EH (cell line): Measurements from ENCODE around the gene MAP2K2.

Source experiments
- DNase-seq: peaks from one replicate; pipeline ENCODE4 v3.0.0-alpha.2; 2015; ENCODE audit warnings: low read depth

The MAP2K2 gene

DNA sequence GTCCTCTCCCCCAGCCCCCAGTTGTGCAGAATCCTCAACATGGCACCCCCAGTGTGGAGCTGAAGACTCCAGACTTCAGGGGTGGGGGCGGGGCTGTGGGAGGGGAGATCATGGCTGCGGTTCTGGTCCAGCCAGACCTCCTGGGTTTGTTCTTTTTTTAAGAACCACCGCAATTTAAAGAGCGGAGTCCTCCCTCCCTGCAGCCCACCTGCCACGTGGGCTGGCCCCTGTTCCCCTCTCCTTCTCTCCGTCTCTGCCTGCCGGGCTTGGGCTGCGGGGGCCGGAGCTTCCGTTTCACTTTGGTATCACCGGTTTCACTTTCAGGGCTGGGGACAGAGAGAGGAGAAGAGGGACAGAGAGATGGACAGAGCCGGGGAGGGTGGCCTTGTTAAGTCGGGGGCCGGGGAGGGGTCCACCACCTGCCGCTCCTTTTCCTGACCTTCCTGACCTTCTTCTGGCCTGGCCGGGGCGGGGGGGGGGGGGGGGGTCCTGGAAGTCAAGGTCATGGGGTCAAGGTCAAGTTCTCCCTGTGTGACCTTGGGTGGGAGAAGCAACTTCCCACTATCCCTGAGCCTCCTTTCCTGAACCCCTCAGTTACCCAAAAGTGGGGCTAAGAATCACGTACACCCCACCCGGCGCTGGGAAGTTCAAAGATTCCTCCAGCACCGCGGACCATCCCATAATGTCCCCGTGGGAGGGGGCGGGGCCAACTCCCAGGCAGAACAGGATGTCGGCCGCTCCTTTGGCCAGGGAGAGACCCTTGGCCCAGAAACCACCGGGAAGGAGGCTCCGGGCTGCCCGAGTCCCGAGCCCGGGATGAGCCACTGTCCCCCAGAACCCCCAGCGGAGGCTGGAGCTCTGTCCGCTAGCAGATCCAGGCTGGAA is 45.9 kb downstream of the MAP2K2 start:
- peak; percentile 59 for DNase-seq

DNA sequence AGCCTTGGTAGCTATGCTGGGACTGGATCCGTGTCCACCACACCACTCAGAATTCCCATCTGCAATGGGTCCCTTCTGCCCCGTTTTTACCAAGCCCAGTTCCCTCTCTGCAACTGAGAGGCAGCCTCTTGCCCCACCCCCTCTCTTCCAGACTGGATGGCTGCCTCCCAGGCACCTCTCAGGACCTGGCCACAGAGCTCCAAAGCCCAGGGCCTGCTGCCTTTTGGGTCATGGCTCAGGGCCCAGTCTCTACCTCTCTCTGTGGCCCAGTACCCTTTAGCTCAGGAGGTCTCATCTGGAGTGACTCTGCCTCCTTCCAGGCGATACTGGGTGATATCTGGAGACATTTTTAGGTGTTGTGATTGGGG is 46.9 kb downstream of the MAP2K2 start:
- DNase-seq = no peak

DNA sequence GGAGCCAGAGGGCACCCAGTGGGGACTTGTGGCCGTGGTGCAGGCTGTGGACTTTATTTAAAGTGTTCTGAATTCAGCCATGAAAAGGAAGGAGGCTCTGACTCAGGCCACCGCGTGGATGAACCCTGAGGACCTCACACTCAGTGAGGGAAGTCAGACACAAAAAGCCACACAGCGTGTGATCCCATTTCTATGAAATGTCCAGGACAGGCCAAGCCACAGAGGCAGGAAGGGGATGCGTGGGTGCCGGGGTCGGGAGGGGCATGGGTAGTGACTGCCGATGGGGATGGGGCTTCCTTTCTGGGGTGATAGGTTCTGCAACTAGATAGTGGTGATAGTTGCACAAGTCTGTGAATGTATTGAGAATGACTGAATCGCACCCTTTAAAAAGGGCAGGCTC is 48.5 kb downstream of the MAP2K2 start:
- peak; percentile 26 for DNase-seq

DNA sequence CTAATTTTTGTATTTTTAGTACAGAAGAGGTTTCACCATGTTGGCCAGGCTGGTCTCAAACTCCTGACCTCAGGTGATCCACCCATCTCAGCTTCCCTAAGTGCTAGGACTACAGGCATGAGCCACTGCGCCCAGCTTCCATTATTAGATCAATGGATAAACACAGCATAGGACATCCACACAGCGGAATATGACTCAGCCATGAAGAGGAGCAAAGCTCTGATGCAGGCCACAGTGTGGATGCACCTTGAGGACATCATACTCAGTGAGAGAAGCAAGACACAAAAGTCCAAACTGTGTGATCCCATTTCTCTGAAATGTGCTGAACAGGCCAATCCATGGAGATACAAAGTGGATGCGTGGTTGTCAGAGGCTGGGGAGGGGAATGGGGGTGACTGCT is 52.3 kb downstream of the MAP2K2 start:
- DNase-seq = no peak

DNA sequence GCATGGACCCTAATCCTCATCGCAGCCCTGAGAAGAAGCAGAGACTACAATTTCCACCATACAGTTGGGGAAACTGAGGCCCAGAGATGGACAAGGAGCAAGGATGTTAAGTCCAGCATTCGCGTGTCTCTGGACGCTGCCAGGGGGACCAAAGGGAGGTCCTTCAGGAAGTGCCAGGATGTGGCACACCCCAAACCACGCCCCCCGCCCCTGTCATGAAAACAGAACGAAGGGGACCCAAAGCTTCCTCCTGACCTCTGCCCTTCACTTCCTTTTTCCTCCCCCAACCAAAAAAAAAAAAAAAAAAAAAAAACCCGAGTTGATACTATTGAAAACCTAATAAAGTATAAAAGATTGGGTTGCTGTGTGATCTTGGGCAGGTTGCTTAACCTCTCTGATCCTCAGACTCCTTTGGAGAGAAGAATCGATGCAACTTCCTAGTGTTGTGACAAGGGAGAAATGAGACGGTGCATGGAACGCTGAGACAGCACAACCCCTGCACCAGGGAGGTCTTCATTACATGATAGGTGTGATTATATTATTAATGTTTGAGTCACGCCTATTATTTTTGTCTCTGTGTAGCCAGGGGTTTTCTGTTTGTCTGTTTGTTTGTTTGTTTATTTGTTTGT is 54.5 kb downstream of the MAP2K2 start:
- no peak for DNase-seq

DNA sequence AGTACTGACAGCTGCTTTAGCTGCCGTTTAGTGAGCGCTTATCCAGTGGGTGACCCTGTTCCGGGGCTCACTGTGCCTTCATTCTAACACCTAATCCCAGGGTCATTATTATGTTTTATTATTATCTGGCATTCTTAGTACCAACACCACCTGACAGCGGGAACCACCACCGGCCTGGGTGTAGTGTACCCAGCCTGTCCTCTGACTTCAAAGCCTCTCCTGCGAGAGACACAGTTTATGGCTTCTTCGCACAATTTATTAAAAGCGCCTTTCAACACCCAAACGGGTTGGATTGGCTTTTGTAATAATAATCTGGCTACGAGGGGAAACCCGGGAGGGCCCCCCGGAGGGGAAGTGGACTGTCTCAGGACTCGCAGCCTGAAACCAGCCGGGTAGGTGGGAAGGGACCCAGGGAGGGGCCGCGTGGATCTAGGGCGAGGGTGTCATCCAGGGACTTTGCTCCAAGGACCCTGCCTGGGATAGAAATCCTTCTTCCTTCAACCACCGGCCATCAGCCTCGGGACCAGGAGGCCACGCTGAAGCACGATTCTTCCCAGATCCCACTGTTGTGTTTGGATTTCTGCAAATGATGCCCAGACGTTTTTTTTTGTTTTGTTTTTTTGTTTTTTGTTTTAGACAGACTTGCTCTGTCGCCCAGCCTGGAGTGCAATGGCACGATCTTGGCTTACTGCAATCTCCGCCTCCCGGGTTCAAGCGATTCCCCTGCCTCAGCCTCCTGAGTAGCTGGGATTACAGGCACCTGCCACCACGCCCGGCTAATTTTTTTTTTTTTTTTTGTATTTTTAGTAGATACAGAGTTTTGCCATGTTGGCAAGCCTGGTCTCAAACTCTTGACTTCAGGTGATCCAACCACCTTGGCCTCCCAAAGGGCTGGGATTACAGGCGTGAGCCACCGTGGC is 55.6 kb downstream of the MAP2K2 start:
- no peak for DNase-seq

DNA sequence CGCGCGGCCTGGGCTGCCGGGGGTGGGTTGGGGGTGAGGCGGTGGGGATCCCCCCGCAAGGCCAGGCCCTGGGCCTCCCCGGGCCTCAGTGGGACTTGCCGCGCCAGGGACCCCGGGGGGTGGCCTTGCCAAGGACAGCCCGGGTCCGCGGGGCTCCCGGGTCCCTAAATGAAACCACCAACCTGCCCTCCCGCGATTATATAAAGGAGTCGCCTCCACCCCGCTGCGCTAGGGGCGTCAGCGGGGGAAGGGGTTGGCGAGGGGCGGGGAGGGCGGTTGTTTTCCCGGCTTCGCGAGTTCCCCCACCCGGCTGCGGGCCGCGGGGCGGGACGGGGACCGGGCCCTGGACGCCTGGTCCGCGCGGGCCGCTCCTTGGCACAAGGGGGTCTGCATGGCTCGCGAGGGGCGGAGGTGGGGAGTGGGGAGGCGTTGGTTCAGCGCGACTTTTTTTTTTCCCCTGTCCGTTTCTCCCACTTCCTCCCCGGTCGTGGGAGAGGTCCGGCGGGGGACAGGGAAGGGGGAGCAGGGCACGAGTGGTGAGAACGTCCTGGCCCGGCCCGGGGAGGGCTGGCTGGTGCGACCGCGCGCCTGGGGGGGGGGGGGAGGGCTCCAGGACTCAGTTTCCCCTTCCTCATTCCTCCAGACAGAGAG is 56.4 kb downstream of the MAP2K2 start:
- peak; percentile 24 for DNase-seq

DNA sequence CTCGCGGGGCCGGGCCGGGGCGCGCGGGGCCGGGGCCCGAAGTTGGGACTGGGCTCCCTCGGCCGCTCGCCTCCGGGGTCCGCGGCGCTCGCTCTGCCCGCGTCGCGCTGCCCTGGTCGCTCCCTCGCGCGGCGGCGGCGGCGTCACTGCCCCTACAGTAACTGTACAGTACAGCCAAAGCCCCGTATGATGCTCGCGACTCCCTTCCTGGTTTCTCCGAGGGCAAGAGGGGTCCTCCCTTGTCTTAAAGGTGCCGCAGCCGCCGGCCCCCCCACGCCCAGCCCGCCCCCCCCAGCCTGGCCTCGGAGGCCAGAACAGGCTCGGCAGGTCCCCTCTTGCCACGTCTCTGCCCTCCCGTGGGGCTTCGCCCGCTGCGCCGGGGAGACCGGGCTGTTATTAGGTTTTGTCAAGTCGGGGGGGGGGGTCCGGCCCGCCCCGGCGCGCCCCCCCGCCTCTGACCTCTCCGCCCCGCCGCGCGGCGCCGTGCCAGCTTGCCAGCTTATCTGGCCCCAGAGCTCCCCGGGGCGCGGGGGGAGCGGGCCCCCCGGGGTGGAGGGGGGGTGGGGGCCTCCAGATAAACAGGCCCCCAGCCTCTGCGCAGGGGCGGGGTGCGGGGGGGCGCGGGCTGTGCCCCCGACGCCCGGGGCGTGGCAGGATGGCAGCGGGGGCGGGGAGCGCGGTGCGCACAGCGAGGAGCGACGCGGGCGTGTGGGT is 57.1 kb downstream of the MAP2K2 start, which contains the start of gene ZBTB7A:
ZBTB7A (minus strand) TSS at position 218 of the 714 bp plus-strand sequence. CDS start 11,667 bp downstream, outside the sequence.
- peak; percentile 86 for DNase-seq

DNA sequence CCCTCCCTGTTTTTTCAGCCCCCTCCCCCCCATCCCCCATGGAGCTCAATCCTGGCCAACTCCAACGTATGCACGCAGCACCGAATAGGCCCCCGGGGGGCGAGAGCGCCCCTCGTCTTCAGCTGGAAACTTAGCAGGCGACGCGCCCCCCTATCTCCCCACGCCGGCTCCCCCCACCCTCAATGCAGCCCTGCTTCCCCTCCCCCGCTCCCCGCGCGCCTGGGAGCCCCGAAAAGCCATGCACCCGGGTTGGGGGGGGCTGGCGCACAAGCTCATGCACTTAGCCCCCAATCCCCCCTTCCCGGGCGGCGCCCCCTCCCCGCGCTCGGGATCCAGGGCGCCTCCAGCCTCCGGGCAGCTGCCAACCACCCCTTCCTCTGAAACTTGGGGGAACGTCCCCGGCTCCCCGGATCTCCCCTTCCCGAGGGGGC is 57.7 kb downstream of the MAP2K2 start:
- no peak for DNase-seq

DNA sequence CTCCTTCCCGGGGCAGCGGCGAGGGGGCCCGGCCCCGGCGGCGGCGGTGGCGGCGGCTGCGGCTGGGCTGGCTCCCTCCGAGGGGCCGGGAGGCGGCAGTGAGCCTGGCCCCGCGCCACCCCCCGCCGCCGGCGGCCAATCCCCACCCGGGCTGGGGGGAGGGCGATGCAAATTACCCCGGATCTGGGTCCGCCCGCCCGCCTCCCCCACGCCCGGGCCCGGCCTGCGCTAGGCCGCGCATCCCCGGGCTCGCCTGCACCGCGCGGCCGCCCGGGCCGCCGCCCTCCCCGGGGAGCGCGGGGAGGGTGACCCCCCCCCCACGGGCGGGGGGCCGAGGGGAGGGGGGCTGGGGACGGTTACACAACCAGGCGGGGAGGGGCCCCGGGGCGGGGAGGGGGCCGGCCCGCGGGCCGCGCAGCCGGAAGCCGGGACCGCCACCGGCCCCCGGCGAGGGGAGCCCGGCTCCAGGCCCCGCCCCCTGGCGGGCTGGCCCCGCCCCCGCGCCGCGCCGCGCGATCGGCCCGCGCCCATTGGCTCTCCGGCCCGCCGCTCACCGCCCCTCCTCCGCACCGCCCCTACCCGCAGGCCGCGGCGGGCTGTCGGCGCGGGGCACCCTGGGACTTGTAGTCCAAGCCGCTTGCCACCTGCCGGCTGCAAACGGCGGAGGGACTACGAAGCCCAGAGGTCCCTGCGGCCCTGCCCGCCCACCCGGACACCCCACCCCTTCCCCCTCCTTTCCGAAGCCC is 58.3 kb downstream of the MAP2K2 start:
- DNase-seq = peak; percentile 97

DNA sequence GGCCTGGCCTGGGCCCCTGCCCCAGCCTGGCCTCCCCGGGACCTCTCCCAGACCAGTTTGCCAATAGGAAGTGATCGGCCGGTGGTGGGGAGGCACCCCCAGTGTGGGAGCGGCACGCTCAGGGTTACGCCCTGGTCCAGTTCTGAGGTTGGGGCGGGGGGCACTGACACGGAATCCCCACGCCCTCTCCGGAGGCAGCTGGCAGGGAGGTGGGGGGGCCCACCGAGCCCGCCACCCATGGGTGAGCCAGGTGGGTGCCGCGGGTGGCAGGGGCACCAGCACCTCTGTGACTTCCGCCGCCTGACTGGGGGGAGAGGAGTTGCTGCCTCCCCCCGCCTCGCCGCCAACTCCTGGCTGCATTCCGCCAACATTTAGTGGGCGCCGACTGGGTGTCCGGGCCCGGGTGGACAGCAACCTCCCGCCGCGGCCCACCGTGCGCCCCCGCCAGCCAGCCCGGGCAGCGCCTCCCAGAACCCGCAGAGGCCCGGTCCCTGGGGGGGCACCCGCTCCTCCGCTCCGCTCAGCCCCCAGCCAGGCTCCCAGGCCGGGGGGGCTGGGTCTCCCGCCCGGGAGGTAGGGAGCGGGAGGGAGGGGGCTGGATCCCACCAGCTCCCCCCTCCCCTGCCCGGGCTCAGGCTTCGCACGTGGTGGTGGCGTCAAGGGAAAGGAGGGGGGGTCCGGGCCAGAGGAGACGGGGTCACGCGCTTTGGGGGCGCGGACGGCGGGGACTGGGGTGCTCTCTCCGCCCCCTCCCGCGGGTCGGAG is 59.2 kb downstream of the MAP2K2 start:
- peak; percentile 32 for DNase-seq

DNA sequence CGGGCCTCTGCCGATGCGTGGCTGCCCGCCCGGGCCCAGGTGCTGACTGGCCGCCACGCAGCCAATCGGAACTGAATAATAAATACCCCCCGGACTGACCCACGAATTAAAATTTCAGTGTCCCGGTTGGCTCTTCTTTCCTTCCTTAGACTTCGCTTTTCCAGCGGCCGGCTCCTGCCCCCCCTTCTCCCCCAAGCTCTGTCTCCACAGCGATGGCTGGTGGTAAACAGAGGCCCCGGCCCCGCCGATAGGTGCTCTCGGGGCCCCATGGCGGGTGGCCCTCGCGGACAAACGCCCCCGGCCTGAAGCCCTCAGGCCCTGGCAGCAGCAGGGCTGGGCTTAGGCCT is 59.8 kb downstream of the MAP2K2 start:
- peak; percentile 49 for DNase-seq

DNA sequence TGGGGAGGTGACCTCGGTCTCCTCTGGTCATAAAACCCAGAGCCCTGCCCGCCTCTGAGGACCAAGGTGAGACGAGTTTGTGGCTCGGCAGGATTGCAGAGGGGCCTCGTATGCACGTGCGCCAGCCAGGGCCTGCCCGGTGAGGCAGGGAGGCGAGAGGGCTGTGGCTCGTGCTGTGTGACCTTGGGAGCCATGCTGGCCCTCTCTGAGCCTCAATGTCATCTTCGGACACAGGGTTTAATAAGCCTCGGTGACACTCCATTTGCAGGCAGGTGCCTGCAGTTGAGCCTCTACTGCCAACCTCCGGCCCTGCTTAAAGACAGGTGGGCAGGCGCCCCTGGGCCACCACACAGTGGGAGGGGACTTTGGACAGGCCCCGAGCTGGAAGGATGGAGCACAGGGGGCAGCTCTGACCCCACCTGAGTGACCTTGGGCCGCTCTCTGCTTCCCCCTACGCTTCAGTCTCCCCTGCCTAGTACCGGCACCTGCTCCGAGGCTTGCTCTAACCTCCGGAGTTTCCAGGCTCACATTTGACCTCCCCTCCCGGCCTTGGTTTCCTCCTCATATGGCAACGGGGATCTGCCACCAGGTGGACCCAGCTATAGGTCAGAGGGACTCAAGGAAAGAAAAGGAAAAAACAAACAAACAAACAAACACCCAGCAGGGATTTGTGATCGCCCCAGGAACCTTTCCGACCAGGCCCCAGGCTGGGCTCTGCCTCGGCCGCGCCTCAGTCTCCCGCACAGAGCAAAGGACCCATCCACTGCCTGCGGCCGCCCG is 60.4 kb downstream of the MAP2K2 start:
- DNase-seq = no peak

DNA sequence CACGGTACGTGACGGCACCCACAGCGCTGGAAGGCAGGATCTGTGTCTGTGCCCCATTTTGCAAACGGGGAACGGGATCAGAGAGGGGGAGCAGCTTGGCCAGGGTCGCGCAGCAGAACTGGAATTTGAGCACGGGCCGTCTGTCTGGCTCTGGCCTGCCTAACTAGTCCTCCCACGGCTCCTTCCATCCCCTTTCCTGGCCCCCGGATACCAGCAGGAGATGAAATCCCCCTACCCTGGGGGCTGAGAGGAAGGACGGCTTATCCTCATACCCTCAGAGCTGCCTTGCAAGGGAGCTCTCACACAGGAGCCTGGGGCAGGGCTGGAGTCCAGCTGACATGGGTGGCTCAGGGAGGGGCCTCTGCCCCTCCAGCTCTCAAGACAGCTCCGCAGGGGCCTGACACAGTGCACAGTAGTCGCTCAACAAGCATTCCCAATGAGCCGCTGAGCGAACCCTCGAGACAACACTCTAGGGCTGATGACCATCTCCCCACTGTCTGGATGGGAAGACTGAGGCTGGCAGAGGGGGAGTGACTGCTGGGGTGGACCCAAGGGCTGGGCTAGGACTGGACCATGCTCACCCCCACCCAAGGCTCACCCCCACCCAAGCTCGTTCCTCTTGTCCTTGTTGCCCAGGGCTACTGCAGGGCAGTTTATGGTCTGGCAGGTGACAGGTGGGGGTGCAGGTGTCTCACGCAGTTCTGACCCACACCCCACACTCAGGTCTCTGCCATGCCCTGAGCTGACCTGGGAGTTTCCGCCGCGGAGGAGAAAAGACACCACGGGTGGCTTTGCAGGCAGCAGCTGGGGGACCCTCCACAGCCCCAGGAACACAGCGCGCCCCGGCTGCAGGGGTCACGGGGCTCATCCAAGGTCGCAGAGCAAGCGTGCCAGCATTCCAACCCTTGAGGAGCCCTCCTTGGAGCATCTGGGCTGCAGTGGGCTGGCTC is 61.2 kb downstream of the MAP2K2 start:
- DNase-seq = no peak

DNA sequence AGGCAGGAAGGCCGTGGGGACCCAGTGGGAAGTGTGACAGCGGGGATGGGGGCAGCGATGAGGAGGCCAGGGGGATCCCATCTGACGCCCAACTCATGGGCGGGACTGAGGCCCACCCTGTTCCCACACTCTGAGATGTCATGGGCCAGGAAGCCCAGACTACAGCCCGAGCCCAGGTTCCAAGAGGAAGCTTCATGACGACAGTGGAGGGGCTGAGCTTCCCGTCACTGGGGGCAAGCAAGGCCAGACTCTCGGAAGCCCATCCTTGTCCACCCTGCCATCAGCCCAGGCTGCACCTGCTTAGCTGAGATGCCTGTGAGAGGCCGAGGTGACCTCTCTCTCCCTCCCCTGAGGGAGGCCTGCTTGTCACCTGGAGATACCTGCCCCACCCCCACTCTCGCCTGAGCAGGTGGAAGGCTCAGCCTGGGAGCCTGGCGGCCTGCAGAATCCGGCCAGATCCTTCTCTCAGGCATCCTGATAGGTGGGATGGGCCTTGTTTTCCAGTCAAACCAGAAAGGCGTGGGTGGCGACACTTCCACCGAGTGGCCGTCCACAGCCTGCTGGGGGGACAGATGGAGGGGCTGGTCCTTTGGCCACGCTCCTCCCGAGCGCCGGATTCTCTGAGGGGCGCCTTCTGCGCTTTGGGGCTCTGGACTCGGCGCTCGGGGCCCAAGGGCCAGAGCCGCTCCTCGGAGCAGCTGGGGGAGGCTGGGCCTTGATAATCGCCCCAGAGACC is 62.1 kb downstream of the MAP2K2 start:
- DNase-seq = no peak

DNA sequence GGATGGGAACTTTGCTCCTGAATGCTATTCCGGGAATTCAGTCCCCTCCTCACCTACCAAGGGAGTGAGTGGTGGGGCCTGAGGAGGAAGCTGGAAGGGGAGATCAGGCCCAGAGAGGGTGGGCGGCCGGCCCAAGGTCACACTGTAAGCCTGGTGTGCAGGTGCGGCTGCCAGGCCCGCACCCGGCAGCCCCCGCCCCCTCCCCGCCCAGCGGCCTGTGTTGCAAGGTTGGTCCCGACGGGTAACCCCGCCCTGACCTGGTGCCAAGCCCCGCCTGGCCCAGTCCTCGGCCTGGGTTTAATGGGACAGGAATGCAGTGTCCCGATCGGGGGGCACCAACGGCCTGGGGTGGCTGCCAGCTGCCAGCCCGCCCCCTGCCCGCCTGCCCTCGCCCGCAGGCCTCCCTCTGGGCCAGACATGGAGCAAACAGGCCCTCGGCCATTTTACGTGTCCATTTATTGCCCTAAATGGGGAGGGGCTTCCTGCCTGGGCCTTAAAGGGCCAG is 62.7 kb downstream of the MAP2K2 start:
- DNase-seq = peak; percentile 35

DNA sequence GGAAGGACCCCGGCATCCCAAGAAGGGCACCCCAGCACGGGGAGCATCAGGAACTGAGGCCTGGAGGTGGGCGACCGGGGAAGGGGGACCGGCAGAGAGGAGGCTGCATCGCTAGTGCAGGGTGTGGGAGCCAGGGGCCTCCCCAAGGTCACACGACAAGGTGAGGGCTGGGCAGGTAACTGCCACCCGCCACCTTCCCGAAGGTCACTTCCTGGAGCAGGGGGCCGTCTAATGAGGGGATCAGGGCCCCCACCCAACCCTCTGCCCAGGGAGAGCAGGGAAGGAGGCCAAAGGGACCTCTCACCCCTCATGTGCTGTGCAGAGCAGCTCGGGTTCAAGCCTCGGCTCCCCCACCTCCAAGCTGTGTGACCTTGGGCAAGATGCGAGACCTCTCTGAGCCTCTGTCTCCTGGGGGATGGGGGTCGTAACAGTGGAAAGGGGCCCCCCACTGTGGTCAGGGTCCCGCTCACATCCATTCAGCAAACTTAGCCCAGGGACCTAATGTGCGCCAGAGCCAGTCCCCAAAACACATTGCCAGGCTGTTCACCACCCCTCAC is 63.2 kb downstream of the MAP2K2 start:
- no peak for DNase-seq
